OCI-LY7 (cell line): ENCODE data around the gene ARID4A. TPM values are rescaled to one million over a fixed set of nuclear protein-coding genes. Genes with fewer than 3 reads are reported as not detected.
"Not testable (repeated sequence)": the region's sequence is repeated elsewhere in the genome, so short reads cannot be mapped to it uniquely, and the experiment has no call there.

Source experiments
- BruUV-seq: library from RNA; stranded (reverse); fragments of 400-500 nt; replicated peaks from 2 replicates; lab custom pipeline; 2021; lab: Mats Ljungman, UMichigan
- CTCF ChIA-PET: fragments of 300-600 bp; sonication (Branson Sonifier 250); formaldehyde crosslinking; loops from one replicate; lab custom pipeline; 2022; ENCODE audit warnings: antibody characterized with exemption; ENCODE audit not compliant: unreplicated experiment; lab: Charles Lee
- POLR2A ChIA-PET: fragments of 300-600 bp; sonication (Branson Sonifier 250); formaldehyde crosslinking; loops from one replicate; lab custom pipeline; 2022; ENCODE audit warnings: antibody characterized with exemption; lab: Charles Lee
- DNase-seq: peaks from one replicate; pipeline ENCODE4 v3.0.0-alpha.2; 2015; ENCODE audit warnings: low spot score
- H2AFZ ChIP-seq: fragments of 200-600 bp; sonication (generic), shearing (Covaris generic); 2 replicates; pipeline ENCODE4 v1.6.1; 2014; ENCODE audit warnings: mild to moderate bottlenecking, antibody characterized with exemption, low read length, moderate library complexity
- H3K27ac ChIP-seq: fragments of 200-600 bp; sonication (generic); 2 replicates; pipeline ENCODE4 v1.5.1; 2014; ENCODE audit warnings: mixed run types, low read depth, mild to moderate bottlenecking, moderate library complexity, low read length, inconsistent platforms; ENCODE audit not compliant: poor library complexity, severe bottlenecking
- H3K36me3 ChIP-seq: fragments of 200-600 bp; sonication (generic); 2 replicates; pipeline ENCODE4 v1.6.1; 2014; ENCODE audit warnings: mild to moderate bottlenecking, antibody characterized with exemption, low read length, moderate library complexity, mixed read lengths; ENCODE audit not compliant: insufficient read depth
- H3K4me1 ChIP-seq: fragments of 200-600 bp; sonication (generic); 2 replicates; pipeline ENCODE4 v1.5.1; 2014; ENCODE audit warnings: mild to moderate bottlenecking, low read length; ENCODE audit not compliant: insufficient read depth, poor library complexity, severe bottlenecking
- H3K4me2 ChIP-seq: fragments of 200-600 bp; sonication (generic); 2 replicates; pipeline ENCODE4 v1.6.1; 2014; ENCODE audit warnings: mild to moderate bottlenecking, low read length
- H3K4me3 ChIP-seq: fragments of 200-600 bp; sonication (generic); 2 replicates; pipeline ENCODE4 v1.5.1; 2014; ENCODE audit warnings: mild to moderate bottlenecking, low read depth, low read length; ENCODE audit not compliant: poor library complexity, severe bottlenecking
- H3K79me2 ChIP-seq: fragments of 200-600 bp; sonication (generic); 2 replicates; pipeline ENCODE4 v1.6.1; 2016; ENCODE audit warnings: low read depth, mild to moderate bottlenecking, low read length, moderate library complexity, mixed read lengths; ENCODE audit not compliant: insufficient read depth
- H3K9me2 ChIP-seq: fragments of 200-600 bp; sonication (generic); 2 replicates; pipeline ENCODE4 v1.6.1; 2016; ENCODE audit warnings: mild to moderate bottlenecking, low read length, mixed read lengths; ENCODE audit not compliant: insufficient read depth
- H3K9me3 ChIP-seq: fragments of 200-600 bp; sonication (generic); 2 replicates; pipeline ENCODE4 v1.6.1; 2014; ENCODE audit warnings: mild to moderate bottlenecking, mixed run types, low read length, mixed read lengths
- H4K20me1 ChIP-seq: fragments of 200-600 bp; sonication (generic); 2 replicates; pipeline ENCODE4 v1.6.1; 2014; ENCODE audit warnings: mild to moderate bottlenecking, antibody characterized with exemption, low read length, moderate library complexity, mixed read lengths; ENCODE audit not compliant: insufficient read depth
- EZH2phosphoT487 ChIP-seq: fragments of 200-600 bp; sonication (generic); IDR thresholded peaks from 2 replicates; pipeline ENCODE4 v1.6.1; 2018; ENCODE audit warnings: low read depth, borderline replicate concordance, mild to moderate bottlenecking, mixed run types, antibody characterized with exemption, low read length, moderate library complexity, mixed read lengths
- intact Hi-C: fragments of 100-400 bp; cut with micrococcal nuclease; formaldehyde crosslinking; loops from one replicate; pipeline ENCODE4 v1.10.0; 2022; ENCODE audit not compliant: unreplicated experiment
- total RNA-seq, 2 experiments: library from RNA; depleted of rRNA in 1 of 2; stranded (reverse); fragments of >200 nt in 1 of 2; shearing (Covaris generic) in 1 of 2; gene quantifications; 2 replicates each; pipeline ENCODE4 v1.2.3, GENCODE V29; 2014 to 2022
- TF ChIP-seq, protein P1 (sequence below): fragments of 200-600 bp; sonication (generic); conservative IDR thresholded peaks from 2 replicates; pipeline ENCODE4 v1.5.1; 2014; ENCODE audit warnings: mild to moderate bottlenecking, antibody characterized with exemption, low read length, moderate library complexity, mixed read lengths

The ARID4A gene
- total RNA-seq, 2 experiments from 2014 or later, result 10.3 to 38.2 TPM

DNA sequence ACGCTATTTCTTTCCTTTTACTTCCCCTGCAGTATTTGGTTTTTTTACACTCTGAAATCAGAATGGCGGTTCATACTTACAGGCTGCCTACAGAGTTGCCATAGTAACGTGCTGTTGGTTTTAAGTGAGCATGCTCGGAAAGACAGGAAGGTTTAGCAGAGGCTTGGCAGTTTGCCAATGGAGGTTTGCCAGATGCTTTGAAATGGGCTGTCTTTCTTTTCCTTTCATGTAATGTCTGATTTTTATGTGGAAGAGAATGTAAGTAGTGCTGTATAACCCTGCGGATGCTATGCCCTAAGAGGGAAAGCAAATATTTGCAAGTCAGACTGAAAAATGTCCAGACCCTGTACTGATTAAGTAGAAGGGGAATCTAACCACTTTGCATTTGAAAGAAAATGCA, 32.8 kb downstream of the ARID4A start:
- Histone ChIP-seq H2AFZ (no peak overlapping the region), H3K9me2 (no peaks in the 10 kb centered on the region), H3K9me3 (no peaks in the 10 kb centered on the region), H3K79me2 (peaks cover 7% of the 10 kb centered on the region; the same call in 1 of the 2 replicates), H3K4me2 (peak overlapping the region; percentile 60), H4K20me1 (no peaks in the 10 kb centered on the region), H3K4me3 (peak overlapping the region; percentile 18), H3K4me1 (peaks cover 13% of the 10 kb centered on the region), H3K27ac (peak overlapping the region; percentile 12), H3K36me3 (peaks cover 86% of the 10 kb centered on the region)
- TF ChIP-seq EZH2phosphoT487, result no peak
- intact Hi-C loops, result no loop called here
- POLR2A ChIA-PET, result no interaction called here
- CTCF ChIA-PET, result interaction anchor here (0.9 kb wide), 1 partner anchor 67 kb away, joined by 3 read pairs; no protein-coding TSS in a partner anchor
- BruUV-seq, result TSS peak; percentile 32
- peak; percentile 93 for DNase-seq

DNA sequence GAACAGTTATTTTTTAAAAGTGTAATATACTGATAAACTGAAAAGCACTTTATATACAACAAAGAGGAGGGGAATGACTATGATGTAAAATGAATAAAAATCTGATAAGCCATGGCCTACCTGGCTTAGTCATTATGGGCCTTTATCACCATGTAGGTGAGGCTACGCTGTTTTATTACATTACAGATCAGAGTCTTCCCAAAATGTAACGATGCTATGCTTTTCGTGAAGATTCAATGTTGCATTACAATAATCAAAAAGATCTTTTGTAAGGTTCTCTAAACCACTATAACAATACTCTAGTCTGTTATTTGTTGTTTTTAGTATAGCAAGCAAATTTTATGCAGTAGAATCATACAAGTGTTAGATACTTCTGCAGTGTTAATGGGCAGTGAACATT, 34.2 kb downstream of the ARID4A start:
- Histone ChIP-seq H4K20me1 (no peaks in the 10 kb centered on the region), H3K9me3 (no peaks in the 10 kb centered on the region), H3K36me3 (peaks cover 80% of the 10 kb centered on the region), H3K4me3 (no peak overlapping the region), H3K9me2 (no peaks in the 10 kb centered on the region), H2AFZ (no peak overlapping the region), H3K4me2 (no peak overlapping the region), H3K79me2 (peaks cover 7% of the 10 kb centered on the region; the same call in 1 of the 2 replicates), H3K27ac (no peak overlapping the region), H3K4me1 (peaks cover 13% of the 10 kb centered on the region)
- intact Hi-C loops, result no loop called here
- POLR2A ChIA-PET, result interaction anchor here (0.9 kb wide), 1 partner anchor 9 kb away, joined by 3 read pairs; no protein-coding TSS in a partner anchor
- DNase-seq, result no peak
- TF ChIP-seq EZH2phosphoT487, result no peak
- TF ChIP-seq, protein P1, sequence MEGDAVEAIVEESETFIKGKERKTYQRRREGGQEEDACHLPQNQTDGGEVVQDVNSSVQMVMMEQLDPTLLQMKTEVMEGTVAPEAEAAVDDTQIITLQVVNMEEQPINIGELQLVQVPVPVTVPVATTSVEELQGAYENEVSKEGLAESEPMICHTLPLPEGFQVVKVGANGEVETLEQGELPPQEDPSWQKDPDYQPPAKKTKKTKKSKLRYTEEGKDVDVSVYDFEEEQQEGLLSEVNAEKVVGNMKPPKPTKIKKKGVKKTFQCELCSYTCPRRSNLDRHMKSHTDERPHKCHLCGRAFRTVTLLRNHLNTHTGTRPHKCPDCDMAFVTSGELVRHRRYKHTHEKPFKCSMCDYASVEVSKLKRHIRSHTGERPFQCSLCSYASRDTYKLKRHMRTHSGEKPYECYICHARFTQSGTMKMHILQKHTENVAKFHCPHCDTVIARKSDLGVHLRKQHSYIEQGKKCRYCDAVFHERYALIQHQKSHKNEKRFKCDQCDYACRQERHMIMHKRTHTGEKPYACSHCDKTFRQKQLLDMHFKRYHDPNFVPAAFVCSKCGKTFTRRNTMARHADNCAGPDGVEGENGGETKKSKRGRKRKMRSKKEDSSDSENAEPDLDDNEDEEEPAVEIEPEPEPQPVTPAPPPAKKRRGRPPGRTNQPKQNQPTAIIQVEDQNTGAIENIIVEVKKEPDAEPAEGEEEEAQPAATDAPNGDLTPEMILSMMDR, result no peak
- CTCF ChIA-PET, result no interaction called here
- no TSS peak for BruUV-seq

DNA sequence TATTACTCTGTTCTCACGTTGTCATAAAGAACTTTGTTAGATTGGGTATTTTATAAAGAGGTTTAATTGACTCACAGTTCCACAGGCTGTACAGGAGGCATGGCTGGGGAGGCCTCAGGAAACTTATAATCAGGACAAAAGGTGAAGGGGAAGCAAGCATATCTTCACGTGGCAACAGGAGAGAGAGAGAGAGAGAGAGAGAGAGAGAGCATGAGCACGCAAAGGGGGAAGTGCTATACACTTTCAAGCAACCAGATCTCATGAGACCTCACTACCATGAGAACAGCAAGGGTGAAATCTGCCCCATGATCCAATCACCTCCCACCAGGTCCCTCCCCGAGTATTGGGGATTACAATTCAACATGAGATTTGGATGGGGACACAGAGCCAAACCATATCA, 41.3 kb downstream of the ARID4A start:
- CTCF ChIA-PET, intact Hi-C loops, POLR2A ChIA-PET, H3K4me3 ChIP-seq, H3K9me3 ChIP-seq, H3K4me1 ChIP-seq, H2AFZ ChIP-seq, DNase-seq, BruUV-seq, H3K4me2 ChIP-seq, H3K27ac ChIP-seq, H3K79me2 ChIP-seq, H4K20me1 ChIP-seq, H3K9me2 ChIP-seq: not testable (repeated sequence)
- H3K36me3 ChIP-seq, result peaks cover 54% of the 10 kb centered on the region
